Mammary epithelial cell (primary cell): Measurements from ENCODE around the gene TPX2.

Experiments used
- EZH2 ChIP-seq: IDR thresholded peaks from 2 replicates; pipeline ENCODE4 v1.6.1; 2012; ENCODE audit warnings: low read length, inconsistent platforms, borderline replicate concordance
- TF ChIP-seq, protein P1 (sequence below), 2 donors: IDR thresholded peaks in 1 of 2; conservative IDR thresholded peaks in 1 of 2; 2 replicates each; pipeline ENCODE4 v1.5.1; 2011 to 2012; ENCODE audit warnings: inconsistent platforms in 2 of 2, low read length in 2 of 2, mild to moderate bottlenecking in 2 of 2, control low read depth in 1 of 2, low read depth in 1 of 2; ENCODE audit not compliant: insufficient read depth in 1 of 2; ENCODE audit errors: extremely low read depth in 1 of 2

GRCh38 chr20:31757254-31757653 is 18.2 kb downstream of the TPX2 start:
- no peak for TF ChIP-seq EZH2
- TF ChIP-seq, protein P1, sequence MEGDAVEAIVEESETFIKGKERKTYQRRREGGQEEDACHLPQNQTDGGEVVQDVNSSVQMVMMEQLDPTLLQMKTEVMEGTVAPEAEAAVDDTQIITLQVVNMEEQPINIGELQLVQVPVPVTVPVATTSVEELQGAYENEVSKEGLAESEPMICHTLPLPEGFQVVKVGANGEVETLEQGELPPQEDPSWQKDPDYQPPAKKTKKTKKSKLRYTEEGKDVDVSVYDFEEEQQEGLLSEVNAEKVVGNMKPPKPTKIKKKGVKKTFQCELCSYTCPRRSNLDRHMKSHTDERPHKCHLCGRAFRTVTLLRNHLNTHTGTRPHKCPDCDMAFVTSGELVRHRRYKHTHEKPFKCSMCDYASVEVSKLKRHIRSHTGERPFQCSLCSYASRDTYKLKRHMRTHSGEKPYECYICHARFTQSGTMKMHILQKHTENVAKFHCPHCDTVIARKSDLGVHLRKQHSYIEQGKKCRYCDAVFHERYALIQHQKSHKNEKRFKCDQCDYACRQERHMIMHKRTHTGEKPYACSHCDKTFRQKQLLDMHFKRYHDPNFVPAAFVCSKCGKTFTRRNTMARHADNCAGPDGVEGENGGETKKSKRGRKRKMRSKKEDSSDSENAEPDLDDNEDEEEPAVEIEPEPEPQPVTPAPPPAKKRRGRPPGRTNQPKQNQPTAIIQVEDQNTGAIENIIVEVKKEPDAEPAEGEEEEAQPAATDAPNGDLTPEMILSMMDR (conservative IDR thresholded peaks at IDR 0.05 in 1 of 2, IDR thresholded peaks at IDR 0.05 in 1 of 2; ENCODE audit: extremely low read depth in 1 of 2, insufficient read depth in 1 of 2, low read depth in 1 of 2, low read length in 2 of 2): no peak
